ENCODE measurements around the gene SSU72.

SSU72 gene

DNA sequence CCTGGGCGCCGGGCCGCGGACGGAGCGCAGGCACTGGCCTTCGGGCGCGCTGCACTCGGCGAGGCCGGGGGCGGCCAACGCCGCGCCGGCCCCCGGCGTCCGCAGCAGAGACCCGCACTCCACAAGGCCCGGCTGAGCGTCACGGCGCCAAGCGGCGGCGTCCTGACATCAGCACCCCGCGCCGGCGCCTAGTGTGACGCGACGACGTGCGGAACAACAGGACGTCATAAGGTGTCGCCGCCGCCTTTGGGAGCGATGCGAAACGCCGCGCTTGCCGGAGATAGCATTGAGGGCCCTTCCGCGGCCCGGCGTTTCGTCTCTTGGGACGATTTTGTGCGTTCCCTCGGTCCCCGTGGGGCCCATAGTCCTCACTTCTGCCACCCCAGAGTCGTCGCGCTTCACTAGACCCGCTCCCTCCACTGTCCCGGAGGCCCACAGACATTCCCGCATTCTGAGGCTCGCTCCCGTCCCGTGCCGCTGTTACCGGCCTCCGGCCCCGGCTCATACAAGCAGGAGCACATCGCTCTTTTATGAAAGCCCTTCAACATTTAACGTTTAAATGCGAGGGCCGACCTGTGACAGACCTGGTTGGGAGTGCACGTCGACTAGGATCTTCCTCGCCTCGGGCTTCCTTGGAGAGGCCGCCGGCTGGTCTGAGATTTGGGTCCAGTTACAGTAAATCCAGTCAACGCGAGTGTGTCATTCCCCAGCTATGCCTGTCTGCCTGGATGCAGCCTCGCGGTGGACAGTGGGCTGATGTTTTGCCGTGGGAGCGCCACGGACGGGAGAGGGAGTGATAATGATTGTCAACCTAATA lies at the start of gene SSU72:
Gene SSU72 (minus strand): TSS at position 143 of the 817 bp plus-strand sequence. CDS start 306 bp downstream, outside the sequence.
- DNase-seq = peak; percentile 78 to 91

DNA sequence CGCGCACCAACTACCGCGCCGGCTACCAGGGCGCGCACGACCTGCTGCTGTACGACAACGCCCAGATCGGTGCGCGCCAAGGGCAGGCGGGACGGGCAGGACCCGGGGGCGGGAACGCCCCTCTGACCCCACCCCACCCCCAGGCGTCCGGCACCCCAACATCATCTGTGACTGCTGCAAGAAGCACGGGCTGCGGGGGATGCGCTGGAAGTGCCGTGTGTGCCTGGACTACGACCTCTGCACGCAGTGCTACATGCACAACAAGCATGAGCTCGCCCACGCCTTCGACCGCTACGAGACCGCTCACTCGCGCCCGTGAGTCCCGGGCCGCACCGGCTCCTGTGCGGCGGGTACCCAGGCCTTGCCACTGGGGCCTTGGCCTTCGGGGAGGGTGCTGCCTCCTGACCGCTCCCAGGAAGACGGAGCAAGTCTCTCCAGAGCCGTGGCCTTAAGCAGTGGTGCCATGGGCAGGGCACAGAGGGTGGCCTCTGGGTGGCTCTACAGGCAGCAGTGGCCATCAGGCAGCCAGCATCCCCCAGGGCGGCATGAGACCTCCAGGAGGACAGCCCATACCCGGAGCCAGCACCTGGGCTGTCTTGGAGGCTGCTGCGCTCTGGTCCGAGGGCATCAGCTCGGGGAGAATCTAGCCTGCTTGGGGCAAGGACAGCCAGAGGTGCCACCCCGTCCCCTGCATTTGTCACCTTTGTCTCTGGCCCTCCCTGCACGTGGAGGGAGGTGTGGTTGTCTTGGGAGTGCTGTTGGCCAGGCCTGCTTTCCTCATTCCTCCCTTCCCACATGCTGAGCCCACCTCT lies 49.2 kb upstream of the SSU72 start:
- no peak for DNase-seq

DNA sequence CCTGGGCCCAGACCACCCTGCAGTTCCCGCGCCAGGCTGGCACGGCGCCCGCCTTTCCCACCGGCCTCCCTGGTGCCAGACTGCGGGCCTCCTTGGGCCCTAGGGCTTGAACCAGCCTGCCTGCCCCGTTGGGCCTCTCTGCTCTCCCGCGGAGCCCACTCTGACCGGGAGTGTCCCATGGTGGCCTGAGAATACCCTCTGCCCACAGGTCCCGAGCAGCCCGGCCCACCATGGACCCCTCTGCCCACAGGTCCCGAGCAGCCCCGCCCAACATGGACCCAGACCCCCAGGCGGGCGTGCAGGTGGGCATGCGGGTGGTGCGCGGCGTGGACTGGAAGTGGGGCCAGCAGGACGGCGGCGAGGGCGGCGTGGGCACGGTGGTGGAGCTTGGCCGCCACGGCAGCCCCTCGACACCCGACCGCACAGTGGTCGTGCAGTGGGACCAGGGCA lies 48.5 kb upstream of the SSU72 start:
- no peak for DNase-seq

DNA sequence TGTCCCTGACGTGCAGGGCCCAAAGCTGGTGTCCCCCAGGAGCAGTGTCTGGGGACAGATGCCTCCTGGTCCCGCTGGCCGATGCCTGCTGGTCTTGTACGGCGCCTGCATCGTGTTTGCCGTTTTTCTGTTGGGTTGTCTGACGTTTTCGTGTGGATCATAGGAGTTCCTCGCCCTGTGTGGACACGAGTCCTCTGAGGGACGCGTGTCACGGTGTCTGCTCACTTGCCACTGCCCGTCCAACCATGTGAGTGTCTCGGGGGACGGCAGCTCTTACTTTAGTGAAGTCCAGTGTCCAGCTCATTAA lies 48.1 kb upstream of the SSU72 start:
- DNase-seq = no peak

DNA sequence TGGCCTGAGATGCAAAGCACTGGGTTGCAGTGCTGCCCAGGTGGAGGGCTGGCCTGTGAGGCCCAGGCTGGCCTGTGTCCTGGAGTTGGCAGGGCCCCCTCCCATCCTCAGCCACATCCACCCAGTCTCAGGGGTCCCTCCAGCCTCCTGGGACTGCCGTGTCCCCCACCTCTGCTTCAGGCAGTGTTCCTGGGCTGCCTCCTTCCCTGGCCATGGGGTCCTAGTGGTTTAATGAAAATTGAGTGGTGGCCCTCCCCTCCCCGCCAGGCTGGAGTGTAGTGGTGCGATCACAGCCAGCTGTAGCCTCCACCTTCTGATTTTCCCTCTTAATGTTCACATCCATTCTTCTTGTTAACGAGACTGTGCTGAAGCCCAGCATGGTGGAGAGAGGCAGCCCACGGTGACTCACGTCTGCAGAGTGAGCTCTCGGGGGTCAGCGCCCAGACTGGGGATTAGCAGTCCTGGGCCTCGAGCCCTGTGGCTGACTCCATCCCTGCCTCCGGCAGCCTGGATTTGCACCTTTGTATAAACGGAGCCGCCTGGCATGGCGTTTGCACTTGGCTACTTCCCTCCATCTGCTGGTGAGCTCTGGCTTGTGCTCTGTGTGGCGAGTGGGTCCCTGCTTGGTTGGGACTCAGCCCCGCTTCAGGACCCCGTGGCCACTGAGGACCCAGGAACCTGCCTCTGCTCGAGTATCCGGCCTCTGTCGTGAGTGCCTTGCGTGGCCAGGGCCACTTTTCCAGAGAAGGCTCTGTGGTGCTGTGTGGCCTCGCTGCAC lies 47.5 kb upstream of the SSU72 start:
- DNase-seq = no peak

DNA sequence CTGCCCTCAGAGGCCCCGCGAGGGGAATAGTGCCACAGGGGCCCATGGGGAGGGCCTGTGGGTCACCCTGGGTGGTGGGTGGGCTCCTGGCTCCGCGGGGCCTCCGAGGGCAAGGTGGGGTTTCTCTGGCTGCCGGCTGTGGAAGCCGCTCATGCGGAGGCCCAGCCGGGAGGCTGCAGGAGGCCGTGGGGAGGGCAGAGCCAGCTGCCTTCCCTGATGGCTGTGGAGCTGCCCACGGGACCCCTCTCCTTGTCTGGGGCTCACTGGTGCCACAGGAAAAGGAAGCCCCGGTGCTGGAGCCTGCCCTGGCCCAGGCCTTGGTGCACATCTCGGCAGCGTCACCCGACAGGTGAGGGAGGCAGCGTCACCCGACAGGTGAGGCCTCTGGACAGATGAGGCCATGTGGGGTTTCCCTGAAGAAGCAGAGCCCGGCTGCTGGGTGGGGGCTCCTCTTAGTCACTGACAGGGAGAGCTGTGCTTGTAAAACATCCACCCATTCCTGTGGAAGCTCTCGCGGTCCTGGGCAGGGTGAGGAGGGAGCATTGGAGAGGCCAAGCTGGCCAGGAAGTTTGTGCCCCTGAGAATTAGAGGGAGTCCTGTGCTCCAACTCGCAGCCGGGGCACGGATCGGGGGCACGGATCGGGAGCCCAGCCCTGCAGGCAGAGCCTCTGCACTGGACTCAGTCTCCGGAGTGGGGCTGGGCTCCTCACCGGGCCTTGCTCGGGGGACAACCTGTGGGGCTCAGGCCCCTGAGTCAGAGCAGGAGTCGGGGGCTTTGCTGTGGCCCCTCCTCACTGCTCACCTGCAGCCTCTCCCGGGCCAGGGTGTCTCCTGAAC lies 46.7 kb upstream of the SSU72 start:
- DNase-seq = no peak

DNA sequence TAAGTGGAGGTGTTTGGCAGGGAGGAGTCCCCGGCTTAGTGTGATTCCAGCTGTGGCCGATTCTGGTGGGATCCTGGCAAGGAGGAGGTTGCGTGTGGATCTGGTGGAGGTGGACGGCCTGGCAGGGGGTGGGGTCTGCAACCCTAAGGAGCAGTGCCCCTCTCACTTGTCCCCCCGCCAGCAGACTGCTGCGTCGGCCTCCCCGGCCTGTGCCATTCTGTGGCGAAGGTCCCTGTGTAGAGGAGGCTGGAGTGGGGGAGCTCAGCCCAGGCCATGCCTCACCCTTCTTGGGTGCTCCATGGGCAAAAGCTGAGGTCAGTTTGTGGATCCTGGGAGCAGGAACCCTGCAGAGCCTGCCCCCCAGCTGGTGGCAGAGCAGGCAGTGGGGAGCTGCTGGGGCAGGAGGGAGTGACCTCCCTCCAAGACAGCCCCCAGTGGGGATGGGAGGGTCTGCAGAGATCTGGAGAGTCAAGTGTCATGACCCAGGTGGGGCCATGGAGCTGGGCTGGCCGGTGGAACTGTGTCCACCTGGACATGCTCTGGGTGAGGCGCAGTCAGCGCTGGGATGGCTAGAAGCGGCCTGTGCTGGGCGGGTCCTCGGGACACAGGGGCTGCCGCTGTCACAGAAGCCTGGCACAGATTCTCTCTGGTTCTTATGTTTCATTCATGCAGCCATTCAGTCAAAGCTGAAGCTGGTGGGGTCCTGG lies 45.9 kb upstream of the SSU72 start:
- no peak for DNase-seq

DNA sequence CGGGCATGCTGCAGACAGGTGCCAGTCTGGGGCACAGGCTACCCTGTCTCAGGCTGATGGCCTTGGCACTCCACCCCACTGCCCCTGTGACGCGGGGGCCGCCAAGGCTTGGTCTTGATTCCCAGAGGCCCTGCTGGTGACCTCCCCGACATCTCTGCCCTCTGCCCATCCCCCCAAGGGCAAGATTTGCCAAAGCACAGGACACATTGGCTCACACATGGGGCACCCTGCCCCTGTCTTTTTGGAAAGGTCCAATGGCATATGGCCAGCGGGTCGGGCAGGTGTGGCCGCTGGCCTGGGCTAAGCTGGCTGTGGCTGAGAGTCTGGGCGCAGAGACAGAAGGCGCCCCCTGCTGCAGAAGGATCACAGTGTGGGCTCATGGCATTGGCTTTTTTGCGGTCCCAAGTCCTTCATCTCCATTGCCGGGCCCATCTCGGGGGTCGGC lies 45.3 kb upstream of the SSU72 start:
- DNase-seq = no peak

DNA sequence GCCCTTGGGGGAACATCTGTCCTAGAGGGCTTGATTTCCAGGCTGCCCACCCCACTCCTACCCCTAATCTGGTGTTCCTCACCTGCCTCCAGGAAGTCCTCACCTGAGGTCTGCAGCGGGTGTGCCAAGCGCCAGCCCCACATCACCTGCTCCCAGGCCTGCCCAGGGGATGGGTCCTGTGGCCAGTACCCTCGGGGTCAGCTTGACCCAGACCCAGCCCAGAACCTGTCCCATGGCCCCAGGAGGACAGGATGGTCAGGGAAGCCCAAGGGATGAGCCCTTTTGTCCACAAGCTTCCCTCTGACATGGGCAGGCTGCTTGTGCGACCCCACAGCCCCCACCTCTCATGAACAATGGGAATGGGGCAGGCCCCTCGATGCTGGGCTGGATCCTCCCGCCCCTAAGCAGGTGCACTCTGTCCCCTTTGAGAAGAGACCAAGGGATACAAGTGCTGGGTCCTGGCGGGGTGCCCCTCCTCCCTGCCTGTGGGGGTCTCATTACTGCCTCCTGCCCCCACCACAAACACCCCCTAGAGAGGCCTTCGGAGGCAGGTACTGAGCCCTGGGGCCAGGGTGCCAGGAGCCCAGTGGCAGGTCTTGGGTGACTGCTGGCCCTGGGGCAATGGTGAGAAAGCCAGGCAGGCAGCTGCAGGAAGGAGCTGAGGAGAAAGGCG lies 43.9 kb upstream of the SSU72 start:
- DNase-seq = no peak

DNA sequence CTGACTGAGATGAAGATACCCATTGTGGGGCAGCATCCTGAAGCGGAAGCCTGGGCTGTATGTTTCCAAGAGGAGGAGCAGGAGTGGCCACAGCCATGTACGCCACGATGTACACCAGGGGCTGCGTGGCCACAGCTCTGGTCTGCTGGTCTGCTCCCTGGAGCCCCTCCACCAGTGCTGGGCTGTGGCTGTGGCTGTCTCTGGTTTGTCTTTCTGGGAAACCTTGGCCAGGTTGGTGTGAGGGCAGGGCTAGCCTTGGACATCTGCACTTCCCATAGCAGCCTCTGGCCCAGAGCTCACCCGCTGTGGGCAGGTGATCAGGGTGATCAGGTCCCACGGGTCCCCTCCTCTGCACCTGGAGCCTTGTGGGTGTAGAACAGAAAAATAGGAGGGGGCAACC lies 43.3 kb upstream of the SSU72 start:
- no peak for DNase-seq

DNA sequence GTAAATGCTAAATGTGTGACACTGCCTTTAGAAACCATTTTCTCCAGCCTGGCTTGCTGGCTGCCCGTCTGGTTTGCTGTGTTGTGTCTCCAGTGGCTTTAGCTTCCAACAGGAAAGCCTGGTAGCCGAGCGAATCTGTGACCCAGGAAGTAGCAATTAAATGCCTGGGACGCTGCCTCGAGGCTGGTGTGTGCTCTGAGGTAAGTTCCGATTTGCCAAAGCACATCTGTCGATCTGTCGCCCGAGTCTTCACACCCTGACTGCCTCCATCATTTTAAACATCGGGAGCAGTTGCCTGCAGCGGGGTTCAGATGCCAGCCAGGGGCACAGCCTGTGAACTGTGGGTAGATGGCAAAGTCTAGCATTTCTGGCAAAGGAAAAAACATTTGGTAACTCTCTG lies 42.9 kb upstream of the SSU72 start:
- no peak for DNase-seq

DNA sequence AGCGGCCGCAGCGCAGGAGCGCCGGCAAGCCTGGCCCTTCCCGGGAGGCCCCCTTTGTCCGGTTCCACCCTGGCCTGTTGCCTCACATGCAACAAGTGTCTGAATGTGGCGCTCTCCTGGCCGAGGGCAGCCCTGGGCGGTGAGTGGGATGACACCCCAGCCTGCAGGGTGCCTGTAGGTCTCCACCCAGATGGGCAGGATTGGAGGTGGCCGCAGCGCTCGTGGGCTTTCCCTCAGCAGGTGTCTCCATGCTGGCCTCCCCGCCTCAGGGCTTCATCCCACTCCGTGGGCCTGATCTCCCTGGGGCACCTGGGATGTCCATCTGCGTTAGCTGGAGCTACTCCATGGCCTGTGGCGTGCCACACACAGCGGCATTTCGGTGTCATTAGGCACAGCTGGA lies 42.2 kb upstream of the SSU72 start:
- DNase-seq = no peak

DNA sequence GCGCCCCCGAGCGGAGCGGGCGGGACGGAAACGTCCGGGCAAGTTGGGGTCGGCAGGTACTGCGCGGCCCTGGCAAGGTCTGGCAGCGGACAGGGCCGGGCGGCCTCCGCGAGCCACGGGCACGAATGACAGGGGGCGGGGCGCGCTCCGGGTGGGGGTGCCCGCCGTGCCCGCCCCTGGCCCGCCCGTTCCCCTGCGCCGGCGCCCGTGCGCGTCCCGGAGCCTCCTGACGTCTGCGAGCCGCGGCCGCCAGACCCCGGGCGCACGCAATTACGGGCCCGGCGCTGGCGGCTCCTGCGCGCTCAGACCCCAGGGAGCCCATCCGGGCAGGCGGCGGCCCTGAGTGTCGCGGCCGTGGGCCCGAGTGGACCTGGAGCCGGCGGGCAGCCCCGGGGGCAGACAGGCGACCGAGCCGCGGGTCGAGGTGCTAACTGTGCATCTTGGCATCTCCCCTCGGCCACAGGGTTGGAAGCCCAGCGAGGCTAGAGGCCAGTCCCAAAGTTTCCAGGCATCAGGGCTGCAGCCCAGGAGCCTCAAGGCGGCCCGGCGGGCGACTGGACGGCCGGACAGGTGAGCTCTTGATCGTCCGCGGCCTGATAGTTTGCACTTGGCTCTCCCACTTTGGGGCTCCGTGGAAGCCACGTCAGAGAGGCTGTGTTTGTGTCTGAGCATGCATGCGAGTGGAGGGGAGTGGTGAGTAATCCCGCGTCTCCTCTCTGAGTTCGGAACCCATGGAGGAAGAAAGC lies 41.6 kb upstream of the SSU72 start:
- no peak for DNase-seq

DNA sequence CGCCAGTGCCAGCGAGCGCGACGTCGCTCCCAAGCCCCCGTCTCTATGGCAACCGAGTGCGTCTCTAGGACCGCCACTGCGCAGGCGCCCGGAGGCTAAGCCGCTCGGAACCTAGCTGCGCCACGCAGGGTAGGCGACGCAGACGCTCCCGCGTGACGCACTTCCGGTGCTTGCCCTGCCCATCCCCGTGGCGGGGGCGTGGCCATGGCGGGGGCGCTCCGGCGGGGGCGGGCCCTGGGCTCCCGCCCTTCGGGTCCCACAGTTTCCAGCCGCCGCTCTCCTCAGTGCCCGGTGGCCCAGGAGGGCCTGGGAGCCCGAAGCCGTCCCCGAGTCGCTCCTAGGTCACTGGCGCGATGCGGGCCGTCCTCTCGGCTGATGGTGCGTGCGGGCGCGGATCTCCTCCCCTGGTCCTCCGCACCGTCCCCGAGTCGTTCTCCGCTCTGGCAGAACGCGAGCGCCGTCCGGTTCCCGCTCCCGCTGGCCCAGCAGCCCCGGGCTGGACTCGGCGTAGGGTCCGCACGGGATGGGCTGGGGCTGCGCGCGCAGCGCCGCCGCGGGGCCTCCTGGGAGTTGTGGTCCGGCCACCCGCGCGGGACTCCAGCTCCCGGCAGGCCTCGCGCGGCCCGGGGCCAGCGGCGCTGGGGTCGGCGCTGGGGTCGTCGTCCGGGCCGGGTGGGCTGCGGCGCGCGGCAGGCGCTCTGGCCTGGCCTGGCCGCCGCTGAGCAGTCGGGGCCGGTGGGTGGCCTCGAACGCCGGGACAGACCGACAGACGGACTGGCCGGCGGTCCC lies 40.8 kb upstream of the SSU72 start, which contains the start of gene MIB2:
Gene MIB2 (plus strand): TSS at position 245 of the 789 bp plus-strand sequence. CDS start 7,953 bp downstream, outside the sequence.
- DNase-seq = peak; percentile 92 to 99

DNA sequence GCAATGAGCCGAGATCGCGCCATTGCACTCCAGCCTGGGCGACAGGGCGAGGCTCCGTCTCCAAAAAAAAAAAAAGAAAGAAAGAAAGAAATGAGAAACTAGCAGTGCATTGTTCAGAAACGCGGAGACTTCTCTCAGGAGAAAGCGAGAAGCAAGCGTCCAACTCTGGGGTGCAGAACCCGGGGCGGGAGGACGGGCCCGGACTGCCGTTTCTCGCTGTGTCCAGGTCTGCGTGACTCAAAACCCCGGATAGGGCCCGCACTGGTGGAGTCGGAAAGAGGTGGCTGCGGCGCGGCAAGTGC lies 40.2 kb upstream of the SSU72 start:
- DNase-seq = no peak

DNA sequence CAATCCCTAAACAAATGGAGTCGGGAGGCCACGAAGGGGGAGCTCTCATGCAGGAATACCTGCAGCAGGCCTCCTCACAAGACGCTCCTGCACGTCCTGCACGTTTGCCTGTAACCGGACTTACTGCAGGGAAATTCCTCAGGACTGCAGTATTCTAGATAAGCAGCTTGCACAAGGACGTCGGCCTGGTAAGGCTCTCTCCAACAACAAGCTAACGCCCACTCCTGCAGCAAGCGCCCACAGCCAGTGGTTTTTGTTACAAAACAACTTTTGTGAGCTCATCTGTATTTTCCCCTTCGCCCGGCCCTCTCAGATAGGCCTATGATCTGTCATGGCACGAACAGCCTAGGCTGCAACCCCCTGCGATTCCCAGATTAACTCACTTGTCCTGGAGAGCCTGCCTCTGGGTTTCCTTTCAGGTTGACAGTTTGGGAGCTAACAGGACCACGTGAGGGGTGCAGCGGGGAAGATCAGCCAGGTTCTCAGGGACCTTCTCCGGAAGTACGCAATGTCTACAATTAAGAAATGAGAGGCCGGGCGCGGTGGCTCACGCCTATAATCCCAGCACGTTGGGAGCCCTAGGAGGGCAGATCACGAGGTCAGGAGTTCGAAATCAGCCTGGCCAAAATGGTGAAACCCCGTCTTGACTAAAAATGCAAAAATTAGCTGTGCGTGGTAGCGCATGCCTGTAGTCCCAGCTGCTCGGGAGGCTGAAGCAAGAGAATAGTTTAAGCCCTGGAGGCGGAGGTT lies 39.7 kb upstream of the SSU72 start:
- DNase-seq = no peak

DNA sequence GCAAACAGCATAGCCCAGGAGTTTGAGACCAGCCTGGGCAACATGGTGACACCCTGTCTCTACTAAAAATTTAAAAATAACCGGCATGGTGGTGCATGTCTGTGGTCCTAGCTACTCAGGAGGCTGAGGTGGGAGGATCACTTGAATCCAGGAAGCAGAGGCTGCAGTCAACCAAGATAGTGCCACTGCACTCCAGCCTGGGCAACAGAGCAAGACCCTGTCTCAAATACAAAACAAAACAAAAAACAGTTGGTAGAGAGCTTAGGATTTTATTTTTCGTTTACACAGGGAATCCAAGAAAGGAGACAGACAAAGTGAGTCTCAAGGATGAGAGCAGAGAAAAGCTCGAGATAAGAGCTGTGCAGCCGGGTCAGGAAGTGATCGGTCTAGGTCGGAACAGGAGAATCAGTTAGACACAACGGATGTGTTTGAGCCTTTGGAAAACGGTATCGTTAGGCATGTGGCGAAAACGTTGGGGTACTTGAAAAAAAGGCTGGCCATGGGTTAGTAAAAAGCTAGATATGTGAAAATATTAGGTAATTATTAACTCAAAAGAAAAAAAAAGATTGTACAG lies 38.9 kb upstream of the SSU72 start:
- no peak for DNase-seq

DNA sequence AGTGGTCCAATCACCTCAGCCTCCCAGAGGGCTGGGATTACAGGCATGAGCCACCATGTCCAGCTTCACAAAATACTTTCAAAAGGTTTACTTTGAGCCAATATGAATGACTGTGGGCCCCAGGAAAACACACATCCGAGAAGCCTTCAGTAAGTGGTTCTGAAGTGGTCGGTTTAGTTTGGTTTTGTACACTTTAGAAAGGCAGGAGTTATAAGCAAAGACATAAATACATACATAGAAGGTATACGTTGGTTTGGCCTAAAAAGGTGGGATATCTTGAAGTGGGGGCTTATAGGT lies 37.4 kb upstream of the SSU72 start:
- no peak for DNase-seq

DNA sequence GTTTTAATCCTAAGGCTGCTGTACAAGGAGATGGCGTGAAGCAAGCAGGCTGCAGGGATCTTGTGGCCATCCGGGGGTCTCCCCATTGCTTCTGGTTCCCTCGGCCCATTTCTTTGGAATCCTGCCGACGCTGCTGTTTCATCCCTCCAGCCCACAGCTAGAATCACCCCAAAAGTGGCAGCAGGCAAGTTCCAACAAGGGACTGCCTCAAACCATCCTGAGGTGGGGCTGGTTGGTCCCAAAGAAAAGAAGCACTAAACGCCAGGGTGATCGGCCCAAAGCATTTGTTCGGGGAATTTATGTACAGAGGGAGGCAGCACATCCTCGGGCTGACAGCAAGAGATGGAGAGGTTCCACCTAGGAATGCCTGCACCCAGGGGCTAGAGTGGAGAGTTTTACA lies 36.1 kb upstream of the SSU72 start:
- DNase-seq = no peak
